GM21825 (cell line): Measurements from ENCODE around the gene CRACR2B.

Experiments
- ATAC-seq: cut with Tn5 transposase; IDR thresholded peaks from one replicate; pipeline ENCODE4 v1.9.1; 2021; ENCODE audit warnings: mild to moderate bottlenecking, moderate library complexity; ENCODE audit not compliant: unreplicated experiment

CRACR2B gene

DNA sequence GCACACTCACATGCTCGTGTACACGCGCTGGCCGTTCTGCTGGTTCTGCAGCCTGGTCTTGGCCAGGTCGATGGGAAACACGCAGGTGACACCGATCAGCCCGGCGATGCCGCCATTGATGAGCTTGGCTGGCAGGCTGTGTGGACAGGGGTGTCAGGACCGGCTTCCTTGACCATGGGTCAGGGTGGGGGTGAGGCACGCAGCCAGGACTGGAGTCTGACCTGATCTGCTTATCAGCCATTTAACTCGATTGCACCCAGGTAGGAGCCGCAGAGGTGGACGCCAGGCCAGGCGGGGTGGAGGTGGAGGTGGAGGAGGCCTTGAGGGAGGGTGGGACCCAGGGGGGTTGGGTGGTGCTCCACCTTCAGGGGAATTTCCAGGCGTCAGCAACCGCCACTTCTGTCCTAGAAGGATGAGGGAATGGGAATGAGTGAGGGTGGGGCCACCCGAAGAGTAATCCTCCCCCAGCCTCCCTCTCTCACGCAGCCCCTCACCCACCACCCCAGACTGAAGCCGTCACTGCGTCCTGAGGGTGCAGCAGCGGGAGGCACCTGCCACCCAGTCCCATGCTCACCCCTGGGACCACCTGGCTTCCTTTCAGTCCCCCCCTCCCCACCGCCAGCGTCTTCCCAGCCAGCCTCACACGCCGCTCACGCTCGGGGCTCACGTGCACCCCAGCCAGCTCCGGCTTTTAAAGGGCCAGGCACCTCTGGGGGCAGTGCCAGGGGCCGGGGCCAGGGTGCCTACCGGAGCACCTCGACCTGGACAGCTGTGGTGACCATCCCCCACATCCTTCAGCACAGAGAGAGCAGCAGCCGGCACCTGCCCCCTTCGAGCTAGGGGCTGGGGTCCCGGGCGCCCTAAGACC is 32.7 kb upstream of the CRACR2B start:
- no peak for ATAC-seq

DNA sequence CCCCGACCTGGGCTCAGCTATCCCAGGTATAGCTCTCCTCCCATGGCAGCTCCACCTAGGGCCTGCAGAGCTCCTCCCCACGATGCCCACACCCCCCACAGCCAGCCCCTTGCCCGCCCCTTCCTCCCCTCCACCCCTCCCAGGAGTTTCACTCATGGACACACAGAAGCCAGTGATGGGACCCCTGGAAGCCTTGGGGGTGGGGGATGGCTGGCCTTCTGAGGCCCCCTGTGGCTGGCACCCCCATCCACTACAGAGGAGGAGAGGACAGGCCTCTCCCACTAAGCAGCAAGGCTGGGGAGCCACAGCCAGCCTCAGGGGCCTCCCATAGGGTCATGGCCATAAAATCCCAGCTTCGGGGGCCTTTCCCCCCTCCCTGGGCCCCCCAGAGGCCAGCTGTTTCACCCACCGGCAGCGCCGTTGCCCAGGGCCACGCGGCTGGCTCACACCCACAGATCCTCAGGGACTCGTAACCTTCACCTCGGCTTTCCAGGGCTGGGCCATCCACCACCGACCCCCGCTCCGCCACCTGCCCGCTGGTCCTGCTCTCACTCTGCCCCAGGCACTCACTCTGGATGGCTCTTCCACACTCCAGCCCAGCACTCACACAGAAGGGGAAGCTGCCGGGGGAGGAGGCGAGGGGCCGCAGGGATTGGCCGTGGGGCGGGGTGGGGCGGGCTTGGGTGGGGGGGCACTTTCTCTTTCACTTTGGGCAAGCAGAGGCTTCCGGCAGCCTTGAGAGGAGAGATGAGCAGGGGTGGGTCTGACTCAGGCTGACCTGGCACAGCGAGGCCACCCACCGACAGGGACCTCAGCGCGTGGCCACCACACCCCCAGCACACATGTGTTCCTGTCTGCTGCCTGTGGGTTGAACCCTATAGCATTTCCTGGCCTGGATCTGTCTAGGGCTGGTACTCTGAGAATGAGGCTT is 31.8 kb upstream of the CRACR2B start:
- peak; percentile 31 for ATAC-seq

DNA sequence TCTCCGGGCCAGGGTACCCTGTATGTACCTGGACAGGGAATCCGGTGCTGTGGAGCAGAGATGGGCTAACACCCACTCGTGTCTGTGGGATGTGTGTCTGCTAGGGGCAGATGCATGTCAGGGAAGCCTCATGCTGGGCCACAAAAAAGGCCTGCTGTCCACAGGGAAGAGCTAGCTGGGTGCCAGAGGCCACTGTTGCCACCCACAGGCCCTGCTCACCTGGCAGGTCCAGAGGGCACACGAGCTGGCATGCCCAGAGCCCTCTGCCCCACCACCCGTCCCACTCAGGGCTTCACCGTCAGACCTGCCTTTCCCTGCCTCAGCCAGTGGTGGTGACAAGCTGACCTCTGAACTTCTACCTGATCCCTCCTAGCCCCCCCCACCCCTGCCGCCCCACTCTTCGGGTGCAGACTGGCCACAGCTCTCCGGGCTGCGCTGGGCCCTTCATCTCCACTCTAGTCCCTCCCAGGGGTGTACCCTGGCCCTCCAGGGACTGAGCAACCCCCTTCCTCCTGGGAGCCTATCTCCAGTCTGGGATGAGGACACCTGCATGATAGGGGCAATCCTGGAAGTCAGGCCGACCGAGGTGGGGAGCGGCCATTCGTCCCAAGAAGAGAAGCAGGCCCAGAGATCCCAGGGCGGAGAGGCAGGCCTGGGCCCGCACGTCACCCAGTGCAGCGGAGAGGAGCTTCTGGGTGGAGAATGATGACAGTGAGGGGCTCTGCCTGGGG is 31.0 kb upstream of the CRACR2B start:
- ATAC-seq: peak; percentile 0

DNA sequence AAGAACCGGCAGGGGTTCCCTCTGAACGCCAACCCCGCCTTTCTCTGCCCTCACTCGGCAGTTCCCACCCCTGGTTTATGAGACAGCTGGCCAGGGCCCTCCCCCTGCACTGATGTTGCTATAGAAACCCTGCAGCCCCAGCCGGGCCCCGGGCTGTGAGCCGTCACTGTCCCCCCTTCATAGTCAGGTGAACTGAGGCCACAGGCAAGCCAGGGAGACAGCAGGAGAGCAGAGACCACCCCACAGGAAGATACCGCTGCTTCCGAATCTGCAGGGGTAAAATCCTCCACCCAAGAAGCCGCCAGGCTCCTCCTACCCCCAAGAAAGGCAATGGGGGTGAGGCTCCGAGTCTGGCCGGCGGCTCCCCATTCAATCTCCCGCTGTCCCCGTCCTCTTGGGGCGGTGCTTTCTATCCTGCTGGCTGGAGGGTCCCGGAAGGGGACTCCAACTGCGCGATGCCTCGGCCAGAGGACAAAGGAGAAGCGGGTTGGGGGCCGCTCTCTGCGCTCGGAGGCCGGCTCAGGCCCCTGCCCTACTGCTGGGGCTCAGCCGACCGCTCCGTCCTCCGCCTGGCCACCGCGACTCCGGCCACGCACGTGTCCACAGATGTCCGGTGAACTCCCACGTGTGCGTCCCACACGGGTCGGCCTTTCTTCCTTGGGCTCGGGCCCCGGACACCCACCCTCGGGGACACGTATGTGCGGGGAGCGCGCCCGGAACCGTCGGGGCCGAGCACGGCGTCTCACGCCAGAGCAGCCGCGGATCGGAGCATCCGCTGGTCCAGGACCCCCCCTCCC is 30.2 kb upstream of the CRACR2B start:
- peak; percentile 32 for ATAC-seq

DNA sequence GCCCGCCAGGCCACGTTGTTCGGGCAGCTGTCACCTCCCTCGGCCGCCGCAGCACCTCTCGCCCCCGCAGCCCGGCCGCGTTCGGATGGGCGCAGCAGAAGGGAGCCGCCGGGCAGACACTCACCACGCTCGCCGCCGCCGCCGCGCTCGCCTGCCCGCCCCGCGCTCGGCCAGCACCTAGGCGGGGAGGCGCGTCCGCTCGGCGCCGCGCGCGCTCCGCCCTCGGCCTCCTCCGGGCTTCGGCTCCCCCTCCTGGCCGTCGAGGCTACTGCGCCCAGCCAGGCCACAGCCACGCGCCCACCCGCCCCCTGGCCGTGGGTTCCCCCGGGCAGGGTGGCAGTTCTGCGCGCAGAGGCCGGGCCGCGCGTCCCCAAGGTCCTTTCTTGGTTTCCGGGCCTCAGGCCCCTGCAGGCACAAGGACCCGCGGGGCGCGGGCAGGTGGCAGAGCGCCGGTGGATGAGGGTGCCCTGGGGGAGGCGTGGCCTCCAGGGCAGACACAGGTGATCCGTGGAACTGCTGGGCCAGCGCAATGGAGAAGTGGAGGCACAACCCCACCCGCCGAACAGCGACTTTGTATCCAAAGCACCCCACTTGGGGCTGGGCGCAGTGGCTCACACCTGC is 29.5 kb upstream of the CRACR2B start, which contains the start of gene SLC25A22:
TSS of gene SLC25A22 (minus strand) at position 189 of the 621 bp plus-strand sequence. CDS start 3,275 bp downstream, outside the sequence.
- ATAC-seq: peak; percentile 51

DNA sequence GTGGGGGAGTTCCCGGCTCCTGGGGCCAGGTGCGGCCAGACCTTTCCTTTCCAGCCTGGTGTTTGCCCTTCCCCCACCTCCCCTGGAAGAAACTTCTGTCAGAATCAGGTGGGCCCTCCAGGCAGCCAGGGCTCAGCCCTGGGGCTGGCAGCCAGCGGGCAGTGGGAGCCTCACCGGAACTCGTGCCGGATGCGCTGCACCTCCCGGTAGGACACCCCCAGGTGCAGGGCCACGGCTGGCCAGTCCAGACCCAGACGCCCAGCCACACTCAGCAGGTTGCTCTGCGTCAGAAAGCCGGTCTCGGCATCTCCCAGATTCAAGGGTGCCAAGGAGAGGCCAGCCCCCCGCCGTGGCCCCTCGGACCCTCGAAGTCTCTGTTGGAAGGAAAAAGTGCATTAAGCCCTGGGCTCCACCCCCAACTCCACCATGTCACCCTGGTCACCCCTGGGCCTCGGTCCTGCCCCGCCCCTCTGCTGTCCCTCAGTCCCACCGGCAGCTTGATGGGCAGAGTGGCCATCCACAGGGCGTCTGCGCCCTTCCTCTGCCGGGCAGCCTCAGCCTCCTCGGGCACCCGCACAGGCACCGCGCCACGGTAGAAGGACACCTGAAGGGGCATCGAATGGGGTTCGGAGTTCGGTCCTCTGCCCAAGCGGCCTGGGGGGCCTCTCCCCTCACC is 27.9 kb upstream of the CRACR2B start:
- ATAC-seq: no peak

DNA sequence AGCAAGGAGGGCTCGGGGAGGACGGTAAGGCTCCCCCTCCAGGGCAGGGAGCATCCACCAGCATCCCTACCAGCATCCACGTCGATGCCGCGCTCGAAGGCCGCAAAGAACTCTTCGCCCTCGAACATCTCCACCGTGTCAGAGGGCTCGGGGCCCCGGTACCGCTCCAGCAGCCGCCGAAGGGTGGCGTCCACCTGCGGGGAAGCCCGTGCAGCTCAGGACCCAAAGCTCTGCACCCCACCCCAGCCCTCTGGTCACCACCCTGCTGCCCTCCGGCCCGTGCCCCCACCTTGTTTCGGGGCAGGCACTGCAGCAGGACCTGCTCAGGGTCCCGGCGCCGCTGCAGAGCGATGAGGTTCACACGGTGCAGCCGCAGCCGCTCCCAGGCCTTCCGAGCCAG is 27.2 kb upstream of the CRACR2B start:
- ATAC-seq: no peak

DNA sequence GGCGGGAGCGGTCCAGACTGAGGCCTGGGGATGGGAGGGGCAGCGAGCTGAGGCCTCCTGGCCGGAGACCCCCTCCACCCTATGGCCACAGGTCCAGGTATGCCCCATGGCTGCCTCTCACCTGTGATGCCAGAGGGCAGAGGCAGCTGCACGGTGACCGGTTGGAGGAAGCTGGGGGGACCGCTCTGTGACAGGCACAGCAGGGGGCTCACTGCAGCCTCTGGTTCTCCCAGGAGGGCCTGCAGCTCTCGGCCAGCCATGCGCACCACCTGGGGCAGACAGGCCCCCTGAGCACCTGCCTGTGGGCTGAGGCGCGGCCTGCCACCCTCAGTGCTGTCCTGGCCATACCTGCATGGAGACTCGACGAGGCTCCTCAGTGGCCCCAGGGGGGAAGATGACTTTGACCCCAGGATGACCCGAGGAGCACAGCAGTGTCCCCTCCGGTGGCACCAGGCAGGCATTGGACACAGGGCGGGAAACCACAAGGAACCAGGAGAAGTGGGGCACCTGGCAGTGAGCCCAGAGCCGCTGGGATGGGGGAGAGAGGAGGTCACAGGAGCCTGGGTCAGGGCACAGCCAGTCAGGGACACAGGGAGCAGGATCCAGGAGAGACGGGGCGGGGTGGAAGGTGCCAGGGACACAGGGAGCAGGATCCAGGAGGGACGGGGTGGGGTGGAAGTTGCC is 26.5 kb upstream of the CRACR2B start:
- no peak for ATAC-seq

DNA sequence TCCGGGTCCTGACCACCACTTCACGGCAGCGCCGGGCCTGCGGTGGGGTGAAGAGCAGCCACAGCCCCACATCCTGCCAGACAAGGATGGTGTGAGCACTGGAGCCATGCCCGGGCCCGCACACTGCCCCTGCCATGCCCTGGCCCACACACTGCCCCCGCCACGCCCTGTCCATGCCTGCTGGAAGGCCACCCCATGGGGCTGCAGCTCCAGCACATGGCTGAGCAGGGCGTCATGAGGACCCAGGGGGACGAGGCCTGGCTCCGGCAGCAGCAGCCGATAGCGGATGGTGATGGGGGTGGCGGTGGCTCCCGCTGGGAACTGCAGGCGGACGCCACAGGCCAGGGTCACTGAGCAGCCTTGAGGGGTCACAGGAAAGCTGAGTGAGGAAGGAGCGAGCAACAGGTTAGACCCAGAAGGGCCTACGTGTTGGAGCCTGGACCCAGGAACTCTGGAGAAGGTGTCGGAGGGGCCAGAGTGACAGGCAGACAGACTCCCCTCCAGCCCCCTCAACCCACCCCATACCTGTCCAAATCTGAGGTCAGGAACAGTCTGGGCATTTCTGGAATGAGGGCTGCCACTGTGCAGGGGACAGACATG is 25.6 kb upstream of the CRACR2B start:
- ATAC-seq: no peak

DNA sequence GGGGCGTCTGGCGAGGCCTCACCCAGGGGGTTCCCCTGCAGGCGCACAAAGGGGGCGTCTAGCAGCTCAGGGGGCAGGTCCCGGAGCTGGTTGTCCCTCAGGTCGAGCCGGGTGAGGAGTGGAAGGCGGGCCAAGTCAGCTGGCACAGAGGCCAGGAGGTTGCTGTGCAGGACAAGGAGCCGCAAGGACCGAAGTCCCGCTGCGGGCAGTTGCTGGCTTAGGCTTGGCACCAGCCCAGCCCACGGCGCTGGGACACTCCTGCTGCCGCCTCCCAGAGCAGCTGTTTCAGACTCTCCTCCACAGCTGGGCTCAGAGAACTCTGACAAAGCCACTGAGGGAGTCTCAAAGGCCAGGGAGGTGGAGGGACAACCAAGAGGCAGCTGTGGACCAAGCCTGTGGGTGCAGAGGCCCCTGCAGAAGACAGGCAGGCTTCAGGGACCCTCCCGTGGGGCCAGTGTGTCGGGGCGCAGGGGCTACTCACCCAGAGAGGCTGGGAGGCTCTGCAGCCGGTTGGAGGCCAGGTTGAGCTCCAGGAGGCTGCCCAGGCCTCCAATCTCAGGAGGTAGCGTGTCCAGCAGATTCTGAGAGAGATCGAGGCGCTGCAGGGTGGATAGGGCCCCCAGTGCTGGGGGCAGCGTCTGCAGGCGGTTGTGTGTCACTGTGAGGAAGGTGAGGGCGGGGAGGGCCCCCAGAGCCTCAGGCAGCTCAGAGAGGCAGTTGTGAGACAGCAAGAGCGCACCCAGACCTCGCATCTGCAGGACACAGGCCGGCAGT is 24.8 kb upstream of the CRACR2B start:
- ATAC-seq: no peak

DNA sequence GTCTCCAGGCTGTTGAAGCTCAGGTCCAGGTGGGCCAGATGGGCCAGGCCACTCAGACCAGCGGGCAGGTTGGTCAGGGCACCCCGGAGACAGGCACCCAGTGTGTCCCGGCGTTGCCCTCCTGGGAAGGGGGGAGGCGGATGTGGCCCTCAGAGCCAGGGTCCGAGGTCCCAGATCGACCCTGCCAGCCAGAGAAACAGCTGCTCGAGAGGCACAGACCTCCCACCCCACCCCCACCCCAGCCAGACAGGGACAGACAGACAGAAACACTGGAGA is 24.3 kb upstream of the CRACR2B start:
- ATAC-seq: no peak

DNA sequence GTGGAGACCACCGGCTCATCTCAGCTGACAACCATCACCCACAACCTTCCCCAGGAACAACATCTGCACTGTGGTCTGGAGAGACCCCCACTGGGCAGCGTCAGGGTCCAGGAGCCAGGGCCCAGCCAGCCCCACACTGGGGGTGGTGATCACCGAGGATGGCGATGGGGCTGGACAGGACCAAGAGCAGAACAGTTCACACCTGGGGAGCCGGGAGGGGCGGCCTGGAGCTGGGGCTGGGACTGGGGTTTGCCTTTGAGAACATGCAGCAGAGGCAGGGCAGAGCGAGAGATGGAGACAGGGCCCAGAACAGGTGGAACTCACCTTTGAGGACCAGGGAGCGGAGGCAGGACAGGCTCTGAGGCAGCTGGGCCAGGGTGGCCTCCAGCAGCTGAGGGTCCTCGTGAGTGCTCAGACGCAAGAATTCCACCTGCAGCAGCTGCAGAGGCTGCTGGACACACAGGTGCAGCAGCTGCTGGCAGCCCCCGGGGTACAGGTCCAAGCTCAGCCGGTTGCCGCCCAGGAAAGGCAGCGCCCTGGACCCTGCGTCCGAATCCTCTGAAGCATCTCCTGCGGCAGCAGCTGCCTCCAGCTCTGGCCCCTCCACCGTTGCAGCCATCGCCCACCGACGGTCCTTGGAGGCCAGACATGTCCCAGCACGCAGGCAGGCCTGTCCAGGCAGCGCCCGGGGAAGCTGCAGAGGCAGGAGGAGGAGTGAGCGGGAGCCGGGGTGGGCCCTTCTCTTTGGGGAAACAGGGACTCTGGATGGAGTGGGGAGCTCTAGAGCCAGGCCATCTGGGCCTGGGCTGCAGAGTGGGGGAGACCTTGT is 23.7 kb upstream of the CRACR2B start:
- ATAC-seq: no peak

DNA sequence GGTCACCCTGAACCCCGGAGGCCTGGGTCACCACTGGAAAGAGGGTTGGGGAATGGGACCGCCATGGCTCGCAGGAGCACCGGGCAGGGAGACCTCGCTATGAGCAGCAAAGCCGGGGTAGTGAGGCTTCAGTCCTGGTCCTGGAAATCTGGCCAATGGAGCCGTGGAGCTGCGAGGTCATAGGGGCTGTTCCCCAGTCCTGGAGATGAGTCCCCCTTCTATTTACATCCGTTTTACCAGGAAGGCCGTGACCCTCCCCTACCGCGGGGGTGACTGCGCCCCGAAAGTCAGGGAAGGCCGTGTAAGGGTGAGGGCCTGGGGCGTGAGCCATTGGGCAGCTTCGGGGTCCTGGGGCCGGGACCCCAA is 23.1 kb upstream of the CRACR2B start:
- no peak for ATAC-seq

DNA sequence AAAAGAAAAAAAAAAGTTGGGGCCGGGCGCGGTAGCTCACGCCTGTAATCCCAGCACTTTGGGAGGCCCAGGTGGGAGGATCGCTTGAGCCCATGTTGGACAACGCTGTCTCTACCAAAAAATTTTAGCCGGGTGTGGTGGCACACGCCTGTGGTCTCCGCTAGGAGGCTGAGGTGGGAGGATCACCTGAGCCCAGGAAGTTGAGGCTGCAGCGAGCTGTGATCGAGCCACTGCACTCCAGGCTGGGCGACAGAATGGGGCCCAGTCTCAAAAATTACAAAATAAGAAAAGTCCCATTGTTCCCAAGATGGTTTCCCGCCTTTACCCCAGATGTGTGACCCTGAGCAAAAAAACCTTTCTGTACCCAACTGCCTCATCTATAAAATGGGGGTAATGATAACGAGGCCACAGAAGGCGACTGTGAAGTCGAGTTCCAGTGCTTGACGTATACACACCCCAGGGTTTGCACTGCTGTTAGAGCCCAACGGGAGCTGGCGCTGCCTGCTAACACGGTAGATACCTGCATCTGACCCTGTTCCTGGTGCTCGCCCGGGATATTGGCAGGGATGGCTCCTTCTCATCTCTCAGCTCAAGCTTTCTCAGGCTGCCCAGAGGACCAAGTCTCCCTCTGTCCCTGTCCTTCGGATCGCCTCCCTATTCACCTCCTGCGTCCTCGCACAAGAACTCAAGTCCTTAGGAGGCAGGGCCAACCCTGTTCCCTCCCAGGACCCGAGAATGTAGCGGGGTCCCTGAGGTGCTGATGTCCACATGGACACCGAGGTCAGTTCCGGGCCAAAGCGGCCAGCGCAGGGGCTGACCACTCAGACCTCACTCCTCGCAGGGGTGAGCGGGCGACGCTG is 19.1 kb upstream of the CRACR2B start:
- no peak for ATAC-seq

DNA sequence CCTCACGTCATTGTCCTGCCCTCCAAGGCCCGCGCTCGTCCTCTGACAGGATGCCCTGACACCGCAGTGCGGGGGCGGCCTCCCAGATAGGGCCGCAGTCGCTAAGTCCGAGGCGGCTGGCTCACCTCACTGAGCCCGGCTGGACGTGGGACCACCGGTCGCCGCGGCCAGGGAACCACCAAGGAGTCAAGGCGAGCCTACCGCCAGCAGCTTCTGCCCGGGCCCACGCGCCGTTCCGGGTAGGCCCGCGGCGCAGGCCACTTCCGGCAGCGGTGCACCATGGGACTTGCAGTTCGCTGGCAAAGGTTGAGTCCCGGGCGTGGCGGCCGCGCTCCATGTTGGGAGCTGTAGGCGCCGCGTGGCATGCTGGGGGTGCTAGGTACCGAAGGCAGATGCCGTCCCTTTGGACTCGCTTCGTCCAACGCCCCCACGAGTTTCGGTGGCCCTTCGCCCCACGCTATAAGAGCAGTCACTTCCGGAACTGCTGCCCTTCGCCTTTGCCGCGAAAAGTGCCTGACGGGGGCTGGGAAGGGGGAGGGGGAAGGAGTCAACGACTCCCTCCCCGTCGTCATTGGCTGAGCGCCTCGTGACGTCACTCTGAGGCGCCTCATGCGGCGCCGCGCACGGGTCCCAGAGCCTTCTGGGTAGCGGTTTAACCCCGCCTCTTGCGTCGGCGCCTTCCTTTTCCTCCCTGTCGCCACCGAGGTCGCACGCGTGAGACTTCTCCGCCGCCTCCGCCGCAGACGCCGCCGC is 18.3 kb upstream of the CRACR2B start, which contains the start of gene RPLP2:
TSS of gene RPLP2 (plus strand) at position 681 of the 753 bp plus-strand sequence. CDS start 268 bp downstream, outside the sequence.
- peak; percentile 74 for ATAC-seq
